Measurements from ENCODE around the gene STUB1.

DNA sequence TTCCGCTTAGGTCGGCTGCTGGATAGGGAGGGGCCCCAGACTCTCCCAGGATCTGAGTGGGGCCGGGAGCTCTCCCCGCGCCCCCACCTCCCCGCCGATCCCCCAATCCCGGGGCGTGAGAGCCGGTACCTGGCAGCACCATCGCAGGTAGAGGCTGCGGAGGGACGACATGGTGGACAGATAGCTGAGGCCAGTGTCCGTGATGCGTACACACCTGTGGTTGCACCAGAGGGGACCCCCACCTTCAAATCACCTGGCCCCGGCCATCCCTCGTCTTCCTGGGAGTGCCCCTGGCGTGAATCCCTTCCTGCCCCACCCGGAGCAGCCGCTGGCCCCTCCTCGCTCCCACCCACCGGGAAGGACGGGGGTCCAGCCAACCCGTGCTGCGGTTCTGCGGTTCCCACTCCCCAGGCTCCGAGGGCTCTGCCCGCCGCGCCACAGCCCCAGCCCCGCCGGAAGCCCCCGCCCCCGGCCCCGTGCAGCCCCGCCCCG is 14.7 kb downstream of the STUB1 start:
- TF ChIP-seq POLR2A (IDR thresholded peaks at IDR 0.05), result no peak
- no peak for TF ChIP-seq CTCF (IDR thresholded peaks at IDR 0.05)
